Ureter (tissue), 1 donor: ENCODE measurements around the gene EPHA1. TPM values are rescaled to one million over a fixed set of nuclear protein-coding genes. Genes with fewer than 3 reads are reported as not detected.
"Not testable (repeated sequence)": the region's sequence is repeated elsewhere in the genome, so short reads cannot be mapped to it uniquely, and the experiment has no call there.

Experiments used
- DNase-seq: peaks from one replicate; pipeline ENCODE4 v3.0.0-alpha.2; 2020; ENCODE audit warnings: low spot score
- total RNA-seq: library from RNA; stranded (reverse); gene quantifications from one replicate; pipeline ENCODE4 v1.2.4, GENCODE V29; 2023
- donor health status: DM: yes; HTN: yes; CAD: no.

The EPHA1 gene
- total RNA-seq, 1 donor from 2014 or later, result 24.9 TPM

- DNase-seq, result no peak
Observed at GRCh38 chr7:143405173-143406001, 3.3 kb downstream of the EPHA1 start.

- not testable (repeated sequence) for DNase-seq
Observed at GRCh38 chr7:143402233-143402632, 6.4 kb downstream of the EPHA1 start.

- no peak for DNase-seq
Observed at GRCh38 chr7:143401265-143401664, 7.4 kb downstream of the EPHA1 start.

- DNase-seq, result no peak
Observed at GRCh38 chr7:143399642-143400041, 9.0 kb downstream of the EPHA1 start.

- no peak for DNase-seq
Observed at GRCh38 chr7:143399151-143399550, 9.5 kb downstream of the EPHA1 start.

GRCh38 chr7:143398616-143399015 is 10.0 kb downstream of the EPHA1 start:
- DNase-seq, result no peak

DNA sequence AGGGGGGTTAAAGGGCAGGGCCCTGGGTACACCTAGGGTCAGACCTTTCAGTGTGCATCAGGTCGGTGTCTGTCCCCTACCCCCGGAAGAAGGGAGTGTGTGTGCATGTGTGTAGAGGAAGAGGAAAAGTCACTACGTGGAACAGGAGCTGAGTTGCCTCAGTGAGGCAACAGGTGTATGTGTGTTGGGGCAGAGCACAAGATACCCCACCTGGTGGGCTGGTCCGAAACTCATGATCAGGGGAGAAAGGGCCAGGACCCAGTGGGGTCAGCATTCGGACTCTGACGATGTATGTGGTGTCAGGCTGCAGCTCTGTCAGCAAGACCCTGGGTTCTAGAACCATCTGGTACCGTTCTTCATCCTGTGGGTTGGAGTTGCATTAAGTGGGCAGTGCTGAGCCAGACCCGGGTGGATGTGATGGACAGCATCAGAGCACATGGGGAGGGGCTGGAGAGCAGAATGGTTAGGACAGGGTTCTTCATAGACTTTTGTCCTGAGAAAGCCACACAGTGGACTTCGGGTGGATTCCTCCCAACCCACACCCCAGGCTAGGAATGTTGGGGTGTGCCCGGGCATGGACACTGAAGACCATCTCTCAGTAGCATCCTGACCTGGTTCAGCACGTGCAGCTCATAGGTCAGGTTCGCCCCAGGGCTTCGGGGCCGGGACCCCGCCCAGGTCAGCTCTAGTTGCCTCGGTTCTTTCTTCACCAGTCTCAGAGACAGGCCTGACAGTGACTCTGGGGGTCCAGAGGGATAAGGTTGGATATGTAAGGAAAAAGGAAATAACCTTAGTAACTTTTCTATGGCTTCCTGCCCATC is 10.7 kb downstream of the EPHA1 start:
- no peak for DNase-seq

DNA sequence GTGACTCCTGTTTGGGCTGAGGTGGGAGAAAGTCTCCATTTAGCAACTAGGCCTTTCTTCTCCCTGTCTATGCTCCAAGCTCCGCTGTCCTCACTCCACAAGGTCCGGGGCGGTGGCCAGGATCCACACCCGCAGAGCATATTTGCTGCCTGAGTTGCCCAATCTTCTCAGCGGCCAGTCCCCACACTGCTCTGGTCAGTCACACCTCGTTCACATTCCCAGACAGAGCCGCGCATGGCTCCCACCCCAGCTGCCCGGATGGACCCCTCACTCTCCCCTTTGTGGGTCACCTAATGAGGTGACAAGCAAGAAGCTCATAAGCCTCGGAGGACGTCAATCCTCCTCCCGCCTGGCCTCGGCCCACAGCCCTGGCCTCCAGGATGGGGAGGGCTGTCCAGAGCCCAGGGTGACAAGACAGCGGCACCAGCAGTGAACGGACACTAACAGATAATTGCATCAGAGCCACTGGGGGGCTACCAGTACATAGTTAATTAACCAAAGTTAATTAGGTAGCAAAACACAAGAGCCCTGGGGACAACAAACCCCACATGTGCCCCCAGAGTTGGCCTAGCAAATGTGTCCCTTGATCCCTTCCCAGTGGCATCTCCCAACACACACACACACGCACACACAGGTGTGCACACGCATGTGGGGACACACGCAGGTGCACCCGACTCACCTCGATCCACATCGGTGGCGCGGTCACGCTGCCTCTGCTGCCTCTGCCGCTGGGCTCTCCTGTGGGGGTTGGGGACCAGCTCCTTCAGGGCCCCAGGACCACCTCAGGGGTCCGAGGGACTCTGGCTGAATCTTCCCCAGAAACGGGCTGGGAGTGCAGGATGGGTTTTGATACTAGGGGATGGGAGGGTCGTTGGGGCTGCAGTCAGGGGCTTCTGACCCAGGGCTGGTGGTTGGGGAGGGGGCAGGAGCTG is 11.8 kb downstream of the EPHA1 start:
- no peak for DNase-seq

- DNase-seq, result no peak
Observed at GRCh38 chr7:143396182-143396581, 12.5 kb downstream of the EPHA1 start.

- DNase-seq, result no peak
Observed at GRCh38 chr7:143395187-143396149, 13.2 kb downstream of the EPHA1 start.

DNA sequence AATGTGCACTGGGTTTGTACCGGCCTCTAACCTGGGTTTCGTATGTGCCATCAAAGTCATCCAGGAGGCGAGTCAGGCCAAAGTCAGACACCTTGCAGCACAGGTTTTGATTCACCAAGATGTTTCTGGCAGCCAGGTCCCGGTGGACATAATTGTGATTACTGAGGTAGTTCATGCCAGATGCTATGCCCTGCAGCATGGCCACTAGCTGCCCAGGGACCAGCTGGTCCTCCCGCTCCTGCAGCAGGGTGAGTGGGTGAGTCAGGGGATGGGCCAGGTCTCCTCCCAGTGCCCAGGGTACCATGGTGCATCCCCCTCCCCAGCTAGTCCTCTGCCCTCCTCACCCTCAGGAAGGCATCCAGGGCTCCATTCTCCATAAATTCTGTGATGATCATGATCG is 13.9 kb downstream of the EPHA1 start:
- DNase-seq, result no peak

- no peak for DNase-seq
Observed at GRCh38 chr7:143394068-143394467, 14.6 kb downstream of the EPHA1 start.

DNA sequence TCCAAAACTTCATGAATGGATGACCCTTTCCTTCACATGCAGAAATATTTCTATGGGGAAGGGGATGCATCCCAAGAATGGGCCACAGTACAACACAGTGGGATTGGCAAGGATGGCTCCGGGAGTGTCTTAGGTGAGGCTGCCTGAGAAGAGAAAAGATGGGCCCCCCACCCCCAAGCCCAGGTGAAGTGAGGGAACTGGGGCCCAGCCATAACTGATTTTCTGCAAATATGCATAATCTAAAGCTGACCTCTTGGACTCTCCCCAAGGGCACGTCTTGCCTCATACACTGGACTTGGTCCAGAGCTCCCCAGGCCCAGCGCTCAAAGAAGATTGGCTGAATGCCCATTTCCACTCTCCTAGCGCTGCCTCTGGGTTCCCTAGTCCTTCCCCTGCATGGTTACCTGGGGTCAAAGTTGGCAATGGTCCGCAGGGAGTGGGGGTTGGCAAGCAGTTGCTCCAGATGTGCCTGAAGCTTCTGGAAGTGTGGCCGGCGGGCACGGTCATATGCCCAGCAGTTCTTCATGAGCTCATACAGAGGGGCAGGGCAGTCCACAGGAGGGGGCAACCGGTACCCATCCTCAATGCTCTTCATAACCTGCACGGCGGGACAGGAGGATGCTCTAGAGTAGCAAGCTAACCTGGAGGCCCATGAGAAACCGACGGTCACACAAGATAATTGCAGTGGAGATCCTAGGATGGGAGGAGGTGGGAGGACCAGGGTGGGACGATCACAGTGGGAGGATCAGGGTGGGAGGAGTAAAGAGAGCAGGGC is 15.2 kb downstream of the EPHA1 start:
- DNase-seq, result no peak

- no peak for DNase-seq
Observed at GRCh38 chr7:143392875-143393266, 15.8 kb downstream of the EPHA1 start.

GRCh38 chr7:143392427-143392826 is 16.2 kb downstream of the EPHA1 start:
- DNase-seq, result not testable (repeated sequence)

- DNase-seq, result no peak
Observed at GRCh38 chr7:143391462-143392404, 16.9 kb downstream of the EPHA1 start.

- DNase-seq, result no peak
Observed at GRCh38 chr7:143390773-143391317, 17.8 kb downstream of the EPHA1 start.

DNA sequence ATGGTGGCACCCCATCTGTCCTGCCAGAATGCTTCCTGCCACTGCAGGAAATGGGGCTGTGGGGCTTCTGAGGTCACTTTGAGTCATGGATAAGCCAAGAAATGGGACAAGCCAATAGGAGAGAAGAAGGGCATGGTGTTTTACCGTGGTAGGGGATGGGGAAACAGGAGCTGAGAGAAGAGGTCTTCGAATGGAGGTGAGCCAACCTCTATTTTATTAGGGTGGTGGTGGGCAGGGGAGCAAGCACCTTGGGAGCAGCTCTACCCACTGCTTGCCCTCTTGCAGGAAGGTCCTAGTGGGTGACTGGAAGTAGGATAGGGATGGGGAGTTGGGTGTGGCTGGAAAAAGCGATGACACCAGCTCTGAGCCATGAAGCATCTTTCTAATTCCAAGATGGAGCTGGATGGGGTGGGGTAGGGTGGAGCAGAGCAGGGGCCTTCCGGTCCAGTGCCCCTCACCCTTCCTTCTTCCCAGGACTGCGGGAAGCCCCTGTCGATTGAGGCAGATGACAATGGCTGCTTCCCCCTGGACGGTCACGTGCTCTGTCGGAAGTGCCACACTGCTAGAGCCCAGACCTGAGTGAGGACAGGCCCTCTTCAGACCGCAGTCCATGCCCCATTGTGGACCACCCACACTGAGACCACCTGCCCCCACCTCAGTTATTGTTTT is 18.4 kb downstream of the EPHA1 start:
- DNase-seq, result no peak
